GM18498 (cell line): Measurements from ENCODE around the gene DDX43.
"Not testable (repeated sequence)": the region's sequence is repeated elsewhere in the genome, so short reads cannot be mapped to it uniquely, and the experiment has no call there.

Source experiments
- ATAC-seq: cut with Tn5 transposase; IDR thresholded peaks from one replicate; pipeline ENCODE4 v1.9.1; 2021; ENCODE audit warnings: mild to moderate bottlenecking, moderate library complexity; ENCODE audit not compliant: unreplicated experiment

DDX43 gene

GRCh38 chr6:73394577-73395354 is at the start of gene DDX43:
TSS of gene DDX43 (plus strand) at chr6:73394828. CDS start at chr6:73394906, 78 bp downstream.
- ATAC-seq, result peak; percentile 83

DNA sequence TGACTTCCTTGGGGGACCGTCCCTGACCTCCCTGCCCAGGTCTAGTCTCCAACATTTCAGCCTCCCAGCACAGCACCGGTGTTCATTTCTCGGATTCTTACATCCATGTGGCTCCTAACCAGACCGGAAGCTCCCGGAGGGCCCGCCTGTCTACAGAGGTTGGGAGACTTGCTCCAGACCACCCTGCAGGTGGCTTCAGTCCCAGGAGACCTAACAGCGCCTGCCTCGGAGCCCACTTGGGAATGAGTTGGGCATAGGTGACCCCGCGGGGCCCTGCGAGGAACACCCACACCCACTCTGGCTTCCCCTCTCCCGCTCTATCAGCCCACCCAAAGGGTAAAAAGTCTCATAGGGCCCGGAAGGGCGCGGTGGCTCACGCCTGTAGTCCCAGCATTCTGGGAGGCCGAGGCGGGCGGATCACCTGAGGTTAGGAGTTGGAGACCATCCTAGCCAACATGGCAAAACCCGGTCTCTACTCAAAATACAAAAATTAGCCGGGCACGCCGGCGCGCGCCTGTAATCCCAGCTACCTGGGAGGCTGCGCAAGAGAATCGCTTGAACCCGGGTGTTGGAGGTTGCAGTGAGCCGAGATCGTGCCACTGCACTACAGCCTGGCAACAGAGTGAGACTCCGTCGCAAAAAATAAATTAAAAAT is 46.0 kb upstream of the DDX43 start:
- no peak for ATAC-seq

DNA sequence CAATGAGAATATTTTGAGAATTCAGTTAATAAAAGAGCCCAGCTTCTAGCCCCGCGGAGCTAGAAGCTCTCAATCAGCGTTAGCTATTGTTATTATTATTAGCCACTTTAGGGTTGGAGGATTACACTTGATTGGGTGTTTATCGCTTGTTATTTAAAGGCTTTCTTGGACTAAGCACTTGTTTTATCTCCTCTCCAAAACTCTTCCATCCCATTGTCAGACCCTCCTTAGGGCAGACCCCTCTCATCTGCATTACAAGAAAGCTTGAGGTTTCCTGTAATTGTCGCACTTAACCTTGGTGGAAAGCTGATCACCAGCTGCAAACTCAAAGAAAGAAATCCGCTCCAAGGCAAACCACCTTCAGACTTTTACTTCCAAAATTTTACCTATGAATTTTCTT is 45.3 kb upstream of the DDX43 start:
- ATAC-seq, result no peak

DNA sequence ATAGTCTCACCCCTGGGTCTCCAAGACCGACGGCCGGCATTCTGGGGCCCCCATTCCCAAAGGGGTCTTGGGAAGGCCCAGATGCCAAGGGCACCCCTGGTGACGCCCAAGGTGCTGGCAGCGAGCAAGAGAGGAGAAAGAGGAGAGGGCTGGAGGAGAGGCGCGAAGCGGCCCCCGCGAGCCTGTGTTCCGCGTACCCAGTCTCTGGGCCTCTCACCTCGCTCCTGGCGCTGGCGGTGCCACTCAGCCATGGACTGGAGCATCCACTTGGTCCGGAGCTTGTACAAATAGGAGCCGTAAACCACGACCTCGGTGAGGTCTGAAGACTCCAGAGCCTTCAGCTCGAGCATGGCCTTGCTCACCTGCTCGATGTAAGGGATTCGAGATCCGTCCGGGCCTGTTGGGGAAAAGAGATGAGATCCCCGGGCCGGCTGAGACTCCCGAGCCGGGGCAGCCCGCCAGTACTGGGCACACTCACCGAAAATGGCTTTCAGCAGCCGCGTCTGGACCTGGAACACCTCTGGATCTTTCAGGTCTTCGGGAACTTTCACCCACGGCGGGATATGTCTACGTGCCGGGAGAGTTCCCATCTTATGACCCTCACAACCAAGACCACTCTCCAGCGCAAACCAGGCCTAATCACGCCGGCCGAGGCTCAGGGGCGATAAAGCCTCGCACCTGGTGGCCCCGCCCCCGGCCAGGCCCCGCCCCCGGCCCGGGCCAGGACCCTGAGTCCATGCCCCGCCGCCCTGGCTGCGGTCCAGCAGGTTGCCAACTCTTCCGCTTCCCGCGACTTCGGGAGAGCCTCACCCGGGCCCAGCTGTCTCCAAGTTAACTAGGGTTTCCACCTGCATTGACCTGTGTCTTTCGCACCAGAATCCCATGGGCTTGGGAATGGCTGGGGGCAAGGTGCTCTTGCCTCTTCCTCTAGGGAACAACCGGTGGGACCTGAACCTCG is 40.7 kb upstream of the DDX43 start, which contains the start of gene DPPA5:
TSS of gene DPPA5 (minus strand) at position 641 of the 958 bp plus-strand sequence. CDS start at position 590, 51 bp downstream.
- no peak for ATAC-seq

- no peak for ATAC-seq
Measured at GRCh38 chr6:73362358-73362757, 32.3 kb upstream of the DDX43 start, which contains the start of gene KHDC3L. TSS of gene KHDC3L (plus strand) at chr6:73362658. CDS start at chr6:73362730, 72 bp downstream.

DNA sequence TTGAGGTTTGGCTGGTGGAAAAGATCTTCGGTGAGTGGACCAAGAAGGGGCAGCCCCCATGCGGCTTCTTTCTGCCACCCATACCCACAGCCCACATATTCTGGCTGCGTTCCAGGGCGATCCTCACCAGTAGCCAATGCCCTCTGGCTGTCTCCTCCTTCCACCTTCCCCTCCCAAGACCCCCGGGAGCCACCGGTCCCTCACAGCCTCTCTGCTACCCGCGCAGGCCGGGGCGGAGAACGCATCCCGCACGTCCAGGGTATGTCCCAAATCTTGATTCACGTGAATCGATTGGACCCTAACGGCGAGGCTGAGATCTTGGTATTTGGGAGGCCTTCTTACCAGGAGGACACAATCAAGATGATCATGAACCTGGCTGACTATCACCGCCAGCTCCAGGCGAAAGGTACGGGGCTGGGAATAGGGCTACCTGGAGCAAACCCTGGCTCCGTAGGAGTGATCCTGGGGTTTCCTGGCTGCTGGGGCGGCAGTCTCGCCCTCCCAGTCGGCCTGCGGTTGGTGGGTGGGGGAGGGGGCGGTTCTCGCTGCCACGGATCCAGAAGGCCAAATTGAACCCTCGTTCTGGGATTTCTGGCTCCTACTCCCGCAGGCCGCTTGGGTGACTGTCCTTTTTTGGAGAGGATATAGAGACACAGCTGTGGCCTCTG is 31.6 kb upstream of the DDX43 start:
- ATAC-seq, result no peak

DNA sequence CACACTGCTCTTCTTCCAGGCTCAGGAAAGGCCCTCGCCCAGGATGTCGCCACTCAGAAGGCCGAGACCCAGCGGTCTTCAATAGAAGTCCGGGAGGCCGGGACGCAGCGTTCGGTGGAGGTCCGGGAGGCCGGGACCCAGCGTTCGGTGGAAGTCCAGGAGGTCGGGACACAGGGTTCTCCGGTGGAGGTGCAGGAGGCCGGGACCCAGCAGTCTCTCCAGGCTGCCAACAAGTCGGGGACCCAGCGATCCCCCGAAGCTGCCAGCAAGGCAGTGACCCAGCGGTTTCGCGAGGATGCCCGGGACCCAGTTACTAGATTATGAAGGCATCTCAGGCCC is 31.1 kb upstream of the DDX43 start:
- no peak for ATAC-seq

DNA sequence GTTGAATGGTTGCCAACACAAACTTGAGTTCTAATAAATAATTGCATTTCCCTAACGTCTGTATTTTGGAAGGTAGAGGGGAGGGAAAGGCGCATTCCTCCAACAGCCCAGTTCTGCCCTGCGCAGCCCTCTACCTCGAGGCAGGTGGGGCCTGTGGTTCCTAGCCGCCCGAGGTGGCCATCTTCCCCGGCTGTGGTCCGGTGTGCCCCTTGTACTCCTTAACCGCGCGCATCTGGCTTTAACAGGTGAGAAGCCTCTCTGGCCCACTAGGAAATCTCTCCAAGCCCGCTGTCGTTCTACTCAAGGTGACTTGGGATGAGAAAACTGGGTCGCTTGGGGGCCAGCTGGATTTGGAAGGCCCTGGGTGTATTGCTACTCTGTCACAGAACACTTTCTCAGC is 30.5 kb upstream of the DDX43 start:
- no peak for ATAC-seq

- ATAC-seq, result no peak
Measured at GRCh38 chr6:73364549-73364948, 30.1 kb upstream of the DDX43 start.

- no peak for ATAC-seq
Measured at GRCh38 chr6:73367761-73368355, 26.8 kb upstream of the DDX43 start.

- ATAC-seq, result no peak
Measured at GRCh38 chr6:73368675-73369074, 26.0 kb upstream of the DDX43 start.

DNA sequence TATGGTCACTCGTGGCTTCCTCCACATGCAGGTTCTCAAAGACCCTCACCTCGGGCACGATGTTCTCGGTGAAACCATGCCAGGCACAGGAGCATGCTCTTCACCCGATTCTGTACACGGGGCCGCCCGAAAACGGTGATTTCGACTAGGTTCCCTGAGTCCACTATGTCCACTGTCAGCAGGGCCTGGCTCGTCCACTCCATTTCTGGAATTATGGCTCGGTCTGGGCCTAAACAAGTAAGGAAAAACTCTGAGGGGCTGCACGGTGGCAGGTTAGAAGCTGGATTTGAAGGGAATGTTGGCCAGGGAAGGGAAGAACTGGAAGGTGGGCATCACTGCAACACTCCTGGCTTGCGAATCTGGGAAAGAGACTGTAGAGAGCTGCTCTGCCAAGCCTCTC is 25.5 kb upstream of the DDX43 start:
- no peak for ATAC-seq

DNA sequence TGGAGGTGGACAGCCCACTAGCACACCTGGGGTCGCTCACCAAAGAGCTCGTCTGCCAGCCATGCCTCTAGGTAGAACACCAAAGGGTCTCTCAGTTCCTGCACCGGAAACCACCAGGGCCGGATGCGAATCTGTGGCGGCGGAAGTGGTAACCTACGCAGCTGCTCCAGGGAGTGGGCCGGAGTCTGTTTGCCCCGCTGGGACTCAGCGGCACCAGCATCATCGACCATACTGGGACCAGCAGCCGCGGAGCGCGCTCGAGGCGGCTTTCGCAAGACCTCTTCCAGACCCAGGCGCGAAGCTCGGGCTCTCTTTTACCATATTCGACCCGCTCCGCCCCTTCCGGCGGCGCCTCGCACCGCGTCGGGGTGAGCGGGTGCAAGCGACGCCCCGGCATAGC is 25.1 kb upstream of the DDX43 start, which contains the start of gene OOEP:
TSS of gene OOEP (minus strand) at position 335 of the 400 bp plus-strand sequence. CDS start at position 230, 105 bp downstream.
- ATAC-seq, result no peak

DNA sequence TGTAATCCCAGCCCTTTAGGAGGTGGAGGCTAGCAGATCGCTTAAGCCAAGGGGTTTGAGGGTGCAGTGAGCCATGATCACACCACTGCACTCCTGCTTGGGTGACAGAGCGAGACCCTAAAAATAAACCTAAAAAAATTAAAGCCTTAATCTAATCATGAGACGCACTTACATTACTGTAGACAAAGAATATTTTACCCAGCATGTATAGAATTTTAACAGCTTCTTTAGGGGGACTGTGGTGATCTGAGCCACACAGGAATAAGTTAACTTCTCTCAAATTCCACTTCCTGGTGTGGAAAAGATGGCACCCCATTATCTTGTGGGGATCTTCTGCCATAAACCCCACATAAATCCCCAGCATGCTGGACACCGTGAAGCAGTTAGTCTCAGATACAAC is 22.6 kb upstream of the DDX43 start:
- no peak for ATAC-seq

GRCh38 chr6:73372516-73372915 is 22.1 kb upstream of the DDX43 start:
- no peak for ATAC-seq

DNA sequence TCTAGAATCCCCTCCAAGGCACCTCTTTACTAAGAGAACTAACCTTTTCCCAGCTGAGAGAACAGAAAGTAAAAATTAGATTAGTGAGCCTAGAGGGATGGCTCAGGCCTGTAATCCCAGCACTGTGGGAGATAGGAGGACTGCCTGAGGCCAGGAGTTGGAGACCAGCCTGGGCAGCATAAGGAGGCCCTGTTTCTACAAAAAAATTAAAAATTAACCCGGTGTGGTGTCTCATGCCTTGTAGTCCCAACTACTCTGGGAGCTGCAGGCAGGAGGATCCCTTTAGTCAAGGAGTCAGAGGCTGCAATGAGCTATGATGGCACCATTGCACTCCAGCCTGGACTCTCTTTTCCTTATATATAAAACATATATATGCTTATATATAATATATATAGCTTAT is 19.4 kb upstream of the DDX43 start:
- ATAC-seq, result no peak

GRCh38 chr6:73377225-73377624 is 17.4 kb upstream of the DDX43 start:
- ATAC-seq, result no peak

DNA sequence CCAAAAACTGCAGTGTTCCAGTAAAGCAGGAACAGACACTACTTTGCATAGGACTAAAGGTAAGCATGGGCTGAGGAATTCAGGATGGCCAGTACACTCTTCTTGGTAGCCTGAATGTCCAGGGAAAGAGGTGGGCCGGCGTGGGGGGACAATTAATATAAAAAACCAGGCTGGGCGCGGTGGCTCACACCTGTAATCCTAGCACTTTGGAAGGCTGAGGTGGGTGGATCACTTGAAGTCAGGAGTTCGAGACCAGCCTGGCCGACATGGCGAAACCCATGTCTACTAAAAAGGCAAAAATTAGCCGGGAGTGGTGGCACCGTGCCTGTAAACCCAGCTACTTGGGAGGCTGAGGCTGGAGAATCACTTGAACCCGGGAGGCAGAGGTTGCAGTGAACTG is 13.1 kb upstream of the DDX43 start:
- ATAC-seq, result not testable (repeated sequence)

- no peak for ATAC-seq
Measured at GRCh38 chr6:73382462-73383113, 12.0 kb upstream of the DDX43 start.

GRCh38 chr6:73388433-73388799 is 6.2 kb upstream of the DDX43 start:
- peak; percentile 33 for ATAC-seq
